GM12873 (cell line): ENCODE results near the gene ARR3.

Source experiments
- TF ChIP-seq, protein P1 (sequence below): IDR thresholded peaks from 2 replicates; pipeline ENCODE4 v1.5.1; 2012; ENCODE audit warnings: low read depth, mild to moderate bottlenecking, moderate library complexity, low read length, control low read depth; ENCODE audit not compliant: insufficient read depth; ENCODE audit errors: missing control alignments

The ARR3 gene

DNA sequence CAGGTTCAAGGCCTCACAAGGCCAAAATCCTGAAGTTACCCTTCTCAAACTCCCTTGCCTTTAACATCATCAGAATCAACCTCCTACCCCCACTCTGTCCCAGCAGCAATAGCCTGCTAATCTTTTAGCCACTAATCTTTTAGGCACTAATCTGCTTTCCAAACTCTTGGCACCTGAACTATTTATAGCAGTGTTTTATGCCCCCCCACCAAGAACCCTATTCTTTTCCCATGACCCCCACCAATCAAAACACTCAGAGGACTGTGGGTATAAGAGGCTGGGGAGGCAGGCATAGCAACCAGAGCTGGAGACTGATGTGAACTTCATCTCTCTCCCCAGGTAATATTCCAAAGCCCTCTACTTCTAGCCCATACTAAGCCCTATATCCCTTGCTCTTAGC is at the start of gene ARR3:
Gene ARR3 (plus strand): TSS at position 301 of the 400 bp plus-strand sequence. CDS start 1,052 bp downstream, outside the sequence.
- TF ChIP-seq, protein P1, sequence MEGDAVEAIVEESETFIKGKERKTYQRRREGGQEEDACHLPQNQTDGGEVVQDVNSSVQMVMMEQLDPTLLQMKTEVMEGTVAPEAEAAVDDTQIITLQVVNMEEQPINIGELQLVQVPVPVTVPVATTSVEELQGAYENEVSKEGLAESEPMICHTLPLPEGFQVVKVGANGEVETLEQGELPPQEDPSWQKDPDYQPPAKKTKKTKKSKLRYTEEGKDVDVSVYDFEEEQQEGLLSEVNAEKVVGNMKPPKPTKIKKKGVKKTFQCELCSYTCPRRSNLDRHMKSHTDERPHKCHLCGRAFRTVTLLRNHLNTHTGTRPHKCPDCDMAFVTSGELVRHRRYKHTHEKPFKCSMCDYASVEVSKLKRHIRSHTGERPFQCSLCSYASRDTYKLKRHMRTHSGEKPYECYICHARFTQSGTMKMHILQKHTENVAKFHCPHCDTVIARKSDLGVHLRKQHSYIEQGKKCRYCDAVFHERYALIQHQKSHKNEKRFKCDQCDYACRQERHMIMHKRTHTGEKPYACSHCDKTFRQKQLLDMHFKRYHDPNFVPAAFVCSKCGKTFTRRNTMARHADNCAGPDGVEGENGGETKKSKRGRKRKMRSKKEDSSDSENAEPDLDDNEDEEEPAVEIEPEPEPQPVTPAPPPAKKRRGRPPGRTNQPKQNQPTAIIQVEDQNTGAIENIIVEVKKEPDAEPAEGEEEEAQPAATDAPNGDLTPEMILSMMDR: no peak

DNA sequence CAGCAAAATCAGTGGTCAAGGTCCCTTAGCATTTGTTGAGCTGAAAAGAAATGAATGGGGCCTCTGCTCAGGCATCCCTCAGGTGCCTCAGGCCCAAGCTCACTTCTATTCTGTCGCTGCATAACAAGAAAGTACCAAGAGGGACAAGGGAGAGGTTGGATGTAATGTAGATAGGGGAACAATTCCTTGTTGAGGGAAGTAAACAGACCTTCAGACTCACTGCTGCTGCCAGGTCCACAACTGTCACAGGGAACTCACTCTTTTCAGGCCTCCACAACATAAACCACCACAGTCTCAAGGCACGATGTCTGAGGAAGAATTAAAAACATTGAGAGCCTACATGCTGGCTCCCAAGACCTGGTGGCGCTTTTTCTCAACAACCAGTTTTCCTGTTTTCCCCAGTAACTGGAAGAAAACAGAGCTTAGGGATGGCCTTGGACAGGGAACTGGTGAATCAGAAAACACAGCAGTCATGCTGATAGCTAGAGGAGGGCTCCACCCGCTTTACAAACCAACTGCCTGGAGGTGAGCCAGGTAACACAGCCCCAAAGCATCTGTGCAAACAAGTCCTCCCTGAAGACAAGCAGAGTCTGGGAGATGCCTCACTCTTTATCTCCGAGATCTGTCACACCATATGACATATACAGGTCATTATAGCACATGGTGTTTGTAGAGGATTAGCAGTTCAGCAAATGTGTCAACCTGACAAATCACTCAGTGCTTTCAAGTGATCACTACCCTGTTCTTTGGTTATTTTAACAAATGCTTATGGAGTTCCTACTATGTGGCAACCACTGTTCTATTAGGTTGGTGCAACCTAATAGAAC is 48.0 kb upstream of the ARR3 start:
- TF ChIP-seq, protein P1: no peak

DNA sequence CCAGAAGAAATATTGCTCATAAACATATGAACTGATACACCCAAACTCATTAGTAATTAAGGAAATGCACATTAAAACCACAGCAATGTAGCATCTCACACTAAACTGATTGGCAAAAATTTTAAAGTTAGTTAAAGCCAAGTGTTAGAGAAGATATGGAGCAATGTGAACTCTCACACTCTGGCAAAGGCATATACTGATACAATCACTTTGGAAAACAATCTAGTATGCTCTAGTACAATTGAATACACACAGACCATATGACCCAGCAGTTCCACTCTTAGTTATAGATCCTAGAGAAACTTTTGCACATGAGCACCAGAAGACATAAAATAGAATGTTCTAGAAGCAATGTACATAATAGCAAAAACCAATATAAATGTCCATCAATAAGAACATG is 42.1 kb upstream of the ARR3 start:
- TF ChIP-seq, protein P1: no peak

DNA sequence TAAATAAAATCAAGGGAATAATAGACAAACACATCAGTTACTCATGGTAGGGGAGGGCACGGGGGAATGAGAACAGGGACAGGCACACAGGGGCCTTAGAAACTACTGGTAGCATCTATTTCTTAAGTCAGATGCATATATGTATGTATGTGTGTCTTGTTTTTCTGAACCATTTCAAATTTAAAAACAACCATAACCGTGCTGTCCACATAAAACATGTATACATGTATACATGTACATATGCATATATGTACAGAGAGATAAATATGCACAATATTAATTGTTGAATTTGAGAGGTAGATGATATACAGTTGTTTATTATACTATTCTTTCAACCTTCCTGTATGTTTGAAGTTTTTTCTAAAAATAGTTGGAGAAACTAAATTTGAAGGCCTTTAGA is 41.4 kb upstream of the ARR3 start:
- TF ChIP-seq, protein P1: no peak

DNA sequence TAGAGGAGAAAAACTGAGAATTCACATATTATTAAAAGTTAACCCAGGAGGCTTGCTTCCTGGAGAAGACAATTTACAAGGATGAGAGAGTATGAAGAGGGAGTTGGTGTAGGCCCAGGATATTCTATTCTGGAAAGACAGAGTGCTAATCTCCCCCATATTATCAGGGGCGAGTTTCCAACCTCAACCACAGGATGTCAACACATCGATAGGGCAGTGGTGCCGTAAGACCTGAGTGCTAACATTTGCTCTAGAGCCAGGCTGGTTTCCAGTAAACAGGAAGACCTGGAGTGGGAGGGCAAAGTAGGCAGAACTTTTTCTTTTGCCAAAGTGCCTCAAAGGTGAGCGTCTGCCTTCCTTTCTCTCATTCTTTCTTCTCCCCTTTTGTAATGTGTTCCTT is 36.5 kb upstream of the ARR3 start:
- TF ChIP-seq, protein P1: no peak

DNA sequence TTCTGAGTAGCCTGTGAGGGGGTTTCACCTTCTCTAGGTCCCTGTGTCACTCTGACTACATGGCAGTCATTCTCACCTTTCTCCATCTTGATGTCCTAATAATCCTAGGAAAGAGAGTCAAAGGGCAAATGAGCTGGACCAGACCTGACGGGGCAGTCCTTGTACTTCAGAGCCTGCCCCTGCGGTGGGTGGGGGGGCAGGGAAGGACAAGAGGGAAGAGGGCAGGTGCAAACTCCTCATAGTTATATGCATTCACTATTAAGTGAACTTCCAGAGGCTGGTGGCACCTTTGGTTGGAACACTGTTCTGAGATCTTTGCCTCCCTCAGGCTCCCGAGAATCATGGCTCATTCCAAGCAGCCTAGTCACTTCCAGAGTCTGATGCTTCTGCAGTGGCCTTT is 33.8 kb upstream of the ARR3 start, which contains the start of gene AWAT1:
Gene AWAT1 (plus strand): TSS at position 301 of the 400 bp plus-strand sequence. CDS start 41 bp downstream, at position 342.
- TF ChIP-seq, protein P1: no peak

DNA sequence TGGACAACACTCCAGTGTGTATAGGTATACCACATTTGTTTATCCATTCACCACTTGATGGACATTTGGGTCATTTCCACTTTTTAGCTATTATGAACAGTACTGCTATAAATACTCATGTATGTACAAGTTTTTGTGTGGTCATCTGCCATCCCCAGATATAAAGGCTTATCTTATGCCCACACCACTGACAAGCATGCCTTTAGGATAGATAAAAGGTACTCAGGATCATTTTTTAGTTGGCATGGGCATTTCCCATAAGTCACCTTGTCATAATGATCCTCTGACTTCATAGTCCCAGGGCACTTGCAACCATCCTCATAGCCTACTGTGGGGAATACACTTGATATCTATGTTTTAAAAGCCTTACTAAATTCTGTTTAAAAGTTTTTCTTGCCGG is 27.4 kb upstream of the ARR3 start:
- TF ChIP-seq, protein P1: no peak
